ENCODE measurements around the gene CAMSAP2.
A peak's percentile ranks its signal among the peaks of the same experiment; 100 is the strongest.
"Not testable (repeated sequence)": the region's sequence is repeated elsewhere in the genome, so short reads cannot be mapped to it uniquely, and the experiment has no call there.

The CAMSAP2 gene

DNA sequence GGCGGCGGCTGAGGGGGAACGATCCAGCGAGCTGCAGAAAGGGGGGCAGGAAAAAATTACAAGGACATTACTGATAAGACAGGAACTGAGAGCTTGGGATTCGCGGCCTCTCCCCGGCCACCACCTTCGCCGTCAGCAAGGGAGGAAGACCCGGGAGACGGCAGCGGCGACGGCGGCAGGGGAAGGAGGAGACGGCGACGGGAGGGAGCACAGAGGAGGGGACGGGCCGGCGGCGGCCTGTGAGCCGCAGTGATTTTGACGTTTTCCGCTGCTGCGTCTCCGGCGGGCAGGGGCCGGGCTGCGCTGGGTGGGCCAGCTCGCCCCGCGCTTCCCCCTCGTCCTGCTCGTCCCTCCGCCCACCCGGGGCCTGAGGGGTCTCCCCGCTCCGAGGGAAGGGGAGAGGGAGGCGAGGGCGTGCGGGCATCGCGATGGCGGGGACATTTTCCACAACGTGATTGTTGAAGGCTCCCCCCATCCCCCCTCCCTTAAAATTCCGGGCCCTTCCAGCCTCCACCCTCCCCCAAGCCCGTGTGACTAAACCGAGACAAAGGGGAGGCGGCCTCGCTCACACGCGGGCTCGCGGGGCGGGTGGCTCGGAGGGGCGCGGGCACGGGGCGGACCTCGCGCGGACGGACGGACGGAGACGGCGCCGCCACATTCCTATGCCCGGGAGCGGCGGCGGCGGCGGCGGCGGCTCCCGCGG is 407 bp downstream of the CAMSAP2 start:
- DNase-seq (ENCODE audit: low read depth in 3 of 3, low spot score in 1 of 3): peak in 2 of 3 donors; percentile 8 to 22

DNA sequence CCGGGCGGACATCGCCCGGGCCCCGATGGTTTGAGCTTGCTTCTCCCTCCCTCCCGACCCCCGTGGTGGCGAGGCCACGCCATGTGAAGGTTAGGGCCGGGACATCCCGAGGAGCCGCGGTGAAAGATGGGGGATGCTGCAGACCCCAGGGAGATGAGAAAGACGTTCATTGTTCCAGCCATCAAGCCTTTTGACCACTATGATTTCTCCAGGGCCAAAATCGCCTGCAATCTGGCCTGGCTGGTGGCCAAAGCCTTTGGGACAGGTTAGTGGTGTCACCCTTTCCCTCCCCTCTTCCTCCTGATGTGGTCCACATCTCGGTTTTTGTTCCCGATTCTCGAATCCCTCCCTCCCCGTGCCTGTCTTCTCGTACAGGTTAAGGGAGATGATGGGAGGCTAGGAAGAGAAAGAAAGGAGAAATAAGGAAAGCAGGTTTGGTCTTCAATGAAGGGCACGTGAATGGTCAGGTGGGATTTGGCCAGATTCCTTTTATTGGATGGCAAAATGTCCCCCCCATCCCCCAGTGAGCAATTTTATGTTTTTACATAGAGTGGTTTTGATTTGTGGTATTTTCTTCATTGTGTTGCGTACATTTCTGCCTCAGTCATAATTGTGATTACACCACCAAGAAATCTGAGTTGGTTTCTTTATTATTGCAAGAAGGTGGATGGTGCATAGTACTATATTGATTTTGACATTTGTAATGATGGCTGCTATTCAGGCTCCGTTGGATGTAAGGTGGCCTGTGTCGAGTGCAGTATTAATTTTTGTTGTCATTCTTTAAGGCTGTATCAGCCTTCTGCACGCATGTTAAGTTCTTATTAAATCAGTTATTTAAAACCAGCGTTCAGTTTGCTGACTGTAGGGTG is 1.2 kb downstream of the CAMSAP2 start:
- no peak for DNase-seq (ENCODE audit: low read depth in 3 of 3, low spot score in 1 of 3)

DNA sequence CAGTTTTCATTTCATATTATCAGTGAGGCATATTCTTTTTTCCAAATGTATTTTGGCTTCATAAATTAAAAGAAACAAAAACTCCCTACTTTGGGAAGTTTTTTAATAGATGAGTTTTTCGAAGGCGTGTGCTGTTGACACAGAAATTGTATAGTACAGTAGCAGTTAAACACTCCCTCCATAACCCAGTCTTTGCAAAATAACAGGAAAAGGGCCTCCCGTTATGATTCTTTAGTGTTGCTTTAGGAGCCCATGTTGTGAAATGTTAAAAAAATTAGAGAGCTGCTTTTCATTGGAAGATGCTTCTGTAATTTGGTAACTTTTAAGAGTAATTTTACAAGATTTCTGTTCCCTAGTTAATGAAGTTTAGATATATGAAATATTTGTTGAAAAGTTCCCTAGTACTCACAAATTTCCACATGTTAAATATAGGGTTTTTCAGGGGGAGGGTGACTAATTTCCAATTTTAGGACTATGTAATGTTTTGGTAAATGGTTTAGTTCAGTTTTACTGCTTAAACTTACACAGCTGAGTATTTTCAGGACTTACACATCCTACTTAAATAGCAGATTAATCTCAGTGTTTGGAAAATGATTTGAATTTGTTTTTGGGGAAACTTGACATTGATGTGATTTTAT is 2.0 kb downstream of the CAMSAP2 start:
- no peak for DNase-seq (ENCODE audit: low read depth in 3 of 3, low spot score in 1 of 3)

DNA sequence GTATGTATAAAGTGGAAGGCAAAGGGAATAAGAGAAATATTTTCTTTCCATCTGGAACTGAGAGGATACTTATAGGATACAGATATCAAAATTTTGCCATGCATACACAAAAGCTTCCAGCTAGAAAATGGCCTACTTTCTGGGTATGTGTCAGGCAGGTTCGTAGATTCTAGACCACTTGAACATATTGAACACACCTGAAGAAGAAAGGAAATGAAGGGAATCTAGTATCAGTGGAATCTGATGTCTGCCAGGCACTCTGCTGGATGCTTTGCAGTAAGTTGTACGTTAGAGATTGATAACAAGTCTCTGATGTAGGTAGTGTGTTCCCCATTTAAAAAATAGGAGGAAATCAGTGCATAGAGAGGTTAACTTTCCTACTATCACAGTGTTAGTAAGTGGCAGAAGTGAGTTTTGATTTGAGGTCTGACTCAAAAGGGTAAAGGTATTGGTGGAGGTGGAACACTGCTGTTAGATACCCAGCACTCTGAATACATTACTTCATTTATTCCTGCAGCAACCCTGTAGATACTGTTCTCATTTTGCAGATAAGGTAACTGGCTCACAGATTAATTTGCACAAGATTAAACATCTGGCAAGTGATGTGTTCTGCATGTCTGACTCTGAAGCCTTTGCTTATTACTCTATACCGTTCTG is 3.0 kb downstream of the CAMSAP2 start:
- no peak for DNase-seq (ENCODE audit: low read depth in 3 of 3, low spot score in 1 of 3)

- DNase-seq (ENCODE audit: low read depth in 3 of 3, low spot score in 1 of 3): no peak
Measured at GRCh38 chr1:200744143-200744542, 5.5 kb downstream of the CAMSAP2 start.

DNA sequence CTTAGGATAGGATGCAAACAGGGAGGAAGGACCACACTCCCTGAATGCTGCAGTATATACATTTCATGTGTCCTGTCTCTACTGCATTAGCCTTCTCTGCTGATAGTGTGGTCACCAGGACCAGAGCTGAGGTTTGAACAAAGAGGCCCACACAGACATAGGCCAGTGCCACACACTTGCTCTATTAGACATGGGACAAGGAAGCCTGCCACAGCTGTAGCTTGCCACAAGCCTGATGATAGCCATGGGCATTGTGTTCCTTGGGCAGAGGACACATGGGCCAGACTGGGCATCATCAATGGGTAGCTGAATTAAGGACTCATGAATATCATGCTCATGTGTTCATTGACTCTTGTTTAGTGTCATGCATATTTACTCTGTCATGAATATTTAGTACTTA is 10.4 kb downstream of the CAMSAP2 start:
- DNase-seq (ENCODE audit: low read depth in 3 of 3, low spot score in 1 of 3): no peak

- not testable (repeated sequence) for DNase-seq (ENCODE audit: low read depth in 3 of 3, low spot score in 1 of 3)
Measured at GRCh38 chr1:200750749-200751148, 12.1 kb downstream of the CAMSAP2 start.

DNA sequence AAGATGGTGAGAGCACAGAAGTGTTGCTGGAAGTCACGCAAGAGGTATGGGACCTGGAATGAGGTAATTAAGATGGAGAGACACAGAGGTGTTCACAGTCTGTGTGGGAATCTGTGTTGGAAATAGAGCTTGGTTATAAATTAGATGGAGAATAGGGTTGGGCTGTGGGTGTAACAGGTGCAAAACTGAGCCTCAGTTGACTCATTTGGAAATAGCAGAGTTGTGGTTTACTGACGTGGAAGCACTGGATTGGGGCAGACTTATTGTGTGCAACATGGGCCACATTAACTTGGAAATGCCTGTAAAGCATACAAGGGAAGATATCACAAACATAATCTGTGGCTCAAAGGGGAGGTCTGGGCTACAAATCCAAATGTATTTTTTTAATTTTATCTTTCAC is 13.0 kb downstream of the CAMSAP2 start:
- no peak for DNase-seq (ENCODE audit: low read depth in 3 of 3, low spot score in 1 of 3)

- DNase-seq (ENCODE audit: low read depth in 3 of 3, low spot score in 1 of 3): no peak
Measured at GRCh38 chr1:200753650-200754198, 15.0 kb downstream of the CAMSAP2 start.

- no peak for DNase-seq (ENCODE audit: low read depth in 3 of 3, low spot score in 1 of 3)
Measured at GRCh38 chr1:200755456-200755855, 16.8 kb downstream of the CAMSAP2 start.

DNA sequence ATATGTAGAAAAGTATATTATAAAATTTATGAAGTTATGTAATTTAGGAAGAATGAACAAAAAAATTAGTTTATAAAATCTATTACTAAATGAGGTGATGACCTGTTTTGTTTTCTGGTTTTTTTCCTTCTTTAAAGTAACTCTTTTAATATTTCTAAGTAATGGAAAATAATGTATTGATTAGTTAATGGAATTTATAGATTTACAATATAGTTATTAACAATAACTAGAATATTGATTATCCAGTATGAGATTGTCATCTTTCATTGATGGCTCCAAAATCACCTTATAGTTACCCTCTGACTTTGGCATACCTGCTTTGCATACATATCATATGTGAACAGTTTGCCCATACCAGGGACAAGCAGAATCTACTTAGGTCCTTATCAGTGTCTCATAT is 23.4 kb downstream of the CAMSAP2 start:
- no peak for DNase-seq (ENCODE audit: low read depth in 3 of 3, low spot score in 1 of 3)

GRCh38 chr1:200767321-200767720 is 28.6 kb downstream of the CAMSAP2 start:
- no peak for DNase-seq (ENCODE audit: low read depth in 3 of 3, low spot score in 1 of 3)

DNA sequence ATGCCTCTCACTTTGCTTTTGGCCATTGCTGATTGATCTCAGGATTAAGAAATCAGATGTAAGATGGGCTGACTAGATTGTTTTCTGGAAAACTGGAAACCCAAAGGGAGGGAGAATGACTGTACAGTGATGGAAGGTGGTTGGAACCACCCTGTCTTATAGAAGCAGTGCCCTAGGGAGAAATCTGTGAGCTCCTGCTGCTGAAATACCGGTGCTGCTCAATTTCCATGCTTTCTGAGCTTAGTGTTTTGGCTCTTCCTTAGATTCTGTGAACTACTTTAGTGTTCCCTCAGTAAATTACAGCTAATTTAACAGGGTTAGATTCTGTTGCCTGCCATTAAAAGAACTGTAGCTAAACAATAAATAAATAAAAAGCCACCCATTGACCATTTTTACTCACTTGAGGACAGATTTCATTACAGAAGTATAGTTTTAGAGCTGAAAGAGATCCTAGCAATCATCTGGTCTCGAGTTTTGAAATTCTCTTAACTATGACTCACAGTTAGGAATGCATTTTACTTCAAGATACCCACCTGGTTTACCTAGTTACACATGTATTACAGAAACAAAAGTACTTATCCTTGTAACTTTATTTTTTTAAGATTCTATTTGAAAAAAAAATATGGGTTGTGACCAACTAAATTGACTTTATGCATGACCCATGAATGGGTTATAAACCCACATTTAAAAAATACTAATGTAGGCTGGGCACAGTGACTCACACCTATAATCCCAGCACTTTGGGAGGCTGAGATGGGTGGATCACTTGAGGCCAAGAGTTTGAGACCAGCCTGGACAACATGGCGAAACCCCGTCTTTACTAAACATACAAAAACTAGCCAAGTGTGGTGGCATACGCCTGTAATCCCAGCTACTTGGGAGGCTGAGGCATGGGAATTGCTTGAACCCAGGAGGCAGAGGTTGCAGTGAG is 33.2 kb downstream of the CAMSAP2 start:
- DNase-seq (ENCODE audit: low read depth in 3 of 3, low spot score in 1 of 3): no peak

DNA sequence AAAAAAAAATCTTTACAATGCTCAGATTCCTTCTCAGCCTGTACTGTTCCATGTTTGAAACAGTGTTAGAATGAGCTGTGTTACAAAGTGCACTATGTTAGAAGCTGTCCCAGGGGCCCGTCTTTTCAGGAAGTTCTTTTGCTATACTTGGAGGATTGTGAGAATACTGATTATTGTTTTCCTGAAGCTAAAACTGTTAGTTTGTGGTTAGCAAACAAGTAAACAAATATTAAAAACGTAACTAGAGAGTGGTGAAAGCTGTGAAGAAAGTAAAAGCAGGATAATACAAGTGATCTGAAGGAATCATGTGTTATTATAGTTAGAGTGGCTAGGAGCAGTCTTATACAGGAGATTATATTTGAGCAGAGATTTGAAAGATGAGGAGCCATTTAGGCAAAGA is 35.6 kb downstream of the CAMSAP2 start:
- no peak for DNase-seq (ENCODE audit: low read depth in 3 of 3, low spot score in 1 of 3)

- no peak for DNase-seq (ENCODE audit: low read depth in 3 of 3, low spot score in 1 of 3)
Measured at GRCh38 chr1:200774735-200775444, 36.2 kb downstream of the CAMSAP2 start.

GRCh38 chr1:200775850-200776249 is 37.2 kb downstream of the CAMSAP2 start:
- DNase-seq (ENCODE audit: low read depth in 3 of 3, low spot score in 1 of 3): no peak

DNA sequence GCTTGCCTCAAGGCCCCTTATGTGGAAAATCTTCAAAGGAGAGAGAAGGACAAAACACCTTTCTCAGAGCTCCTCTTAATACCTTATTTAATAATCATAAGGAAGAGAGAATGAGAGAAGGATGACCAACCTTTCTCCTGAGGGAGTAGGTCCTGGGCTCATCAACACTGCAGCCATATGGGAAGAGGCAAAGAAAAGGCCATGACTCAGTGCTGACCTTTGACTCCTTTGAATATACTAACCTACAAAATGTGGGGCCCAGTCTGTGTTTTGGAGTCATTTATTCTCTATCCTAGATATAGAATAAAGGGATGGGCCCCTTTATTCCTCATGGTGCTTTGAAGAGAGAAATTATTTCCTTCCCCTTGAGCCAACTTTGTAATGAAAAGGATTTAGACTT is 38.3 kb downstream of the CAMSAP2 start:
- no peak for DNase-seq (ENCODE audit: low read depth in 3 of 3, low spot score in 1 of 3)

DNA sequence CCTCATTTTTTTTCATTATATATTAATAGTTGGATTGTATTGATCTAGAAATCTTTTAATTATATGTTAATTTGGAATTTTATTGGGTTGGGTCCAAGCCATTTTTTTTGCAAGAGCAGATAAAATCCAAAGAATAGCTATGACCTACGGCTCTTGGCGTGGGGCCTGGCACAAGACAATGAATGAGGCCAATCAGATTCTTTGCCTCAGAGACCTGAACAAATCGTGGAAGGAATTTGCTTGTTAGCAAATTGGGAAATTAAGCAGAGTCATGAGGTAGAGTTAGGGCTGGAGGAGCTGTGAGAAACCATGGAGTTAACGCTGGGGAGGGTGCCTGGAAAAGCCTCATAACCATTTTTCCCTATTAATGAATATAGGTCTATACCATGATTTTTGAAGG is 40.1 kb downstream of the CAMSAP2 start:
- no peak for DNase-seq (ENCODE audit: low read depth in 3 of 3, low spot score in 1 of 3)

DNA sequence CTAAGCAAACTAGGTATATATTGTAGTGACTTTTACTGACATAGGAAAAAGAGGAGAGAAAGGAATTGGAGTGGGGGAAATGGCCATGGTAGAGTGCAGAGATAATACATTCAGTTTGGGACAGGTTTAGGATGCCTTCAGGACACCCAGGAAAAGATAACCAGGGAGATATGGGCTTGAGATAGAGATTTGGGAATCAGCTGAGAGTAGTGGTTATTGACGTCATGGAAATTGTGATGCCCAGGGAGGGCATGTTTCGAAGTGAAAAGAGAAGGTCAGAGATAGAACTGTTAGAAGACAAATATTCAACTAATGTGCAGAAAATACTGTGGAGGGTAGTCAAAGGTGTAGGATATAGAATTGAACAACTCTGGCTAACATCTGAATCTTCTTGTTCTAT is 40.6 kb downstream of the CAMSAP2 start:
- no peak for DNase-seq (ENCODE audit: low read depth in 3 of 3, low spot score in 1 of 3)

Measured in stimulated activated CD4-positive, alpha-beta T cell treated with anti-CD3 and anti-CD28 coated beads, TNF-alpha, amount 100 ng/mL, for 1 hour (primary cell).